ENCODE results near the gene KSR1.
"Not testable (repeated sequence)": the region's sequence is repeated elsewhere in the genome, so short reads cannot be mapped to it uniquely, and the experiment has no call there.

DNA sequence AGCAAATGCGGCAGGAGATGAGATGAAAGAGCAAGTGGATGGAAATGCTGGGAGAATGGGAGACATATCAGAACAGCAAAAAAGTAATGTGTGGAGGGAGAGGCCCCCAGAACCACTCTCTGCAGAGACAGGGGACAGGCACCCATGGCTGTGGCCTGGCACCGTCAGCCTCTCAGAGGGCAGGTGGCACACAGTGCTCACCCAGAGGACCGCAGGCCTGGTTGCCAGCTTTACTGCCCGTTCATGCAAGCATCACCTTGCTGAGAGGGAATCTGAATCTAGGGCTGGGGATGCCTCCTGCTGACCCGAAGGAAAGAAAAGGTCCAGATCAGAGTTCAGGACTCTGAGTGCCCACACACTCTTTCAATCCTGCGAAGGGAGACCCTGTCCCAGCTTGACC, 34.6 kb upstream of the KSR1 start:
- TF ChIP-seq, protein P1, sequence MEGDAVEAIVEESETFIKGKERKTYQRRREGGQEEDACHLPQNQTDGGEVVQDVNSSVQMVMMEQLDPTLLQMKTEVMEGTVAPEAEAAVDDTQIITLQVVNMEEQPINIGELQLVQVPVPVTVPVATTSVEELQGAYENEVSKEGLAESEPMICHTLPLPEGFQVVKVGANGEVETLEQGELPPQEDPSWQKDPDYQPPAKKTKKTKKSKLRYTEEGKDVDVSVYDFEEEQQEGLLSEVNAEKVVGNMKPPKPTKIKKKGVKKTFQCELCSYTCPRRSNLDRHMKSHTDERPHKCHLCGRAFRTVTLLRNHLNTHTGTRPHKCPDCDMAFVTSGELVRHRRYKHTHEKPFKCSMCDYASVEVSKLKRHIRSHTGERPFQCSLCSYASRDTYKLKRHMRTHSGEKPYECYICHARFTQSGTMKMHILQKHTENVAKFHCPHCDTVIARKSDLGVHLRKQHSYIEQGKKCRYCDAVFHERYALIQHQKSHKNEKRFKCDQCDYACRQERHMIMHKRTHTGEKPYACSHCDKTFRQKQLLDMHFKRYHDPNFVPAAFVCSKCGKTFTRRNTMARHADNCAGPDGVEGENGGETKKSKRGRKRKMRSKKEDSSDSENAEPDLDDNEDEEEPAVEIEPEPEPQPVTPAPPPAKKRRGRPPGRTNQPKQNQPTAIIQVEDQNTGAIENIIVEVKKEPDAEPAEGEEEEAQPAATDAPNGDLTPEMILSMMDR (IDR thresholded peaks at IDR 0.05): not testable (repeated sequence)
- TF ChIP-seq POLR2A (IDR thresholded peaks at IDR 0.05): not testable (repeated sequence)
